Smooth muscle cell (in vitro differentiated cells): Measurements from ENCODE around the gene CYBB. TPM values are rescaled to one million over a fixed set of nuclear protein-coding genes. Genes with fewer than 3 reads are reported as not detected.

Experiments
- DNase-seq: peaks from one replicate; lab custom pipeline; 2025; ENCODE audit not compliant: unreplicated experiment; lab: John Stamatoyannopoulos, UW
- H2AFZ ChIP-seq: fragments of 200-600 bp; sonication (generic); 2 replicates; pipeline ENCODE4 v1.6.0; 2016; ENCODE audit warnings: antibody characterized with exemption, low read depth, mild to moderate bottlenecking
- H3F3A ChIP-seq: fragments of 200-600 bp; sonication (generic); 2 replicates; pipeline ENCODE4 v1.6.0; 2017; ENCODE audit warnings: antibody characterized with exemption, low read depth
- H3K27ac ChIP-seq: fragments of 200-600 bp; sonication (generic); 2 replicates; pipeline ENCODE4 v1.5.1; 2016; ENCODE audit warnings: low read depth, mild to moderate bottlenecking
- H3K27me3 ChIP-seq: fragments of 200-600 bp; sonication (generic); 2 replicates; pipeline ENCODE4 v1.6.1; 2016; ENCODE audit warnings: low read depth, mild to moderate bottlenecking
- H3K36me3 ChIP-seq: fragments of 200-600 bp; sonication (generic); 2 replicates; pipeline ENCODE4 v1.5.1; 2016; ENCODE audit warnings: low read depth
- H3K4me1 ChIP-seq: fragments of 200-600 bp; sonication (generic); 2 replicates; pipeline ENCODE4 v1.5.1; 2016; ENCODE audit warnings: low read depth
- H3K4me2 ChIP-seq: fragments of 200-600 bp; sonication (generic); 2 replicates; pipeline ENCODE4 v1.6.0; 2016; ENCODE audit warnings: mild to moderate bottlenecking
- H3K4me3 ChIP-seq: fragments of 200-600 bp; sonication (generic); 2 replicates; pipeline ENCODE4 v1.5.1; 2016; ENCODE audit warnings: mild to moderate bottlenecking
- H3K79me2 ChIP-seq: fragments of 200-600 bp; sonication (generic); 2 replicates; pipeline ENCODE4 v1.6.0; 2016; ENCODE audit warnings: low read depth, mild to moderate bottlenecking
- H3K9ac ChIP-seq: fragments of 200-600 bp; sonication (generic); 2 replicates; pipeline ENCODE4 v1.6.0; 2016; ENCODE audit warnings: low read depth
- H3K9me3 ChIP-seq: fragments of 200-600 bp; sonication (generic); replicated peaks from 2 replicates; pipeline ENCODE4 v1.5.1; 2016; ENCODE audit warnings: low read depth
- H4K20me1 ChIP-seq: fragments of 200-600 bp; sonication (generic); 2 replicates; pipeline ENCODE4 v1.6.0; 2016; ENCODE audit warnings: low read depth
- WGBS: methylation state at CpG from one replicate; pipeline ENCODE4 v1.1.7; 2016; ENCODE audit warnings: low lambda C conversion rate; 5-methylcytosine and 5-hydroxymethylcytosine counted together
- polyA plus RNA-seq: library from polyadenylated mRNA; unstranded; fragments of >200 nt; fragmentation: Nextera tagmentation; extraction: Ambion mirVana; gene quantifications from 2 replicates; pipeline ENCODE4 v1.2.1, GENCODE V29; 2016
- total RNA-seq: library from RNA; depleted of rRNA; stranded (reverse); fragments of >200 nt; gene quantifications from 2 replicates; pipeline ENCODE4 v1.2.3, GENCODE V29; 2014
- TF ChIP-seq, protein P1 (sequence below): fragments of 200-600 bp; sonication (generic); IDR thresholded peaks from 2 replicates; pipeline ENCODE4 v1.5.1; 2017; ENCODE audit warnings: borderline replicate concordance, mild to moderate bottlenecking, antibody characterized with exemption; ENCODE audit not compliant: insufficient read depth, poor library complexity, severe bottlenecking

CYBB gene
- total and polyA plus RNA-seq, 2 experiments from 2014 or later: not detected

- TF ChIP-seq, protein P1, sequence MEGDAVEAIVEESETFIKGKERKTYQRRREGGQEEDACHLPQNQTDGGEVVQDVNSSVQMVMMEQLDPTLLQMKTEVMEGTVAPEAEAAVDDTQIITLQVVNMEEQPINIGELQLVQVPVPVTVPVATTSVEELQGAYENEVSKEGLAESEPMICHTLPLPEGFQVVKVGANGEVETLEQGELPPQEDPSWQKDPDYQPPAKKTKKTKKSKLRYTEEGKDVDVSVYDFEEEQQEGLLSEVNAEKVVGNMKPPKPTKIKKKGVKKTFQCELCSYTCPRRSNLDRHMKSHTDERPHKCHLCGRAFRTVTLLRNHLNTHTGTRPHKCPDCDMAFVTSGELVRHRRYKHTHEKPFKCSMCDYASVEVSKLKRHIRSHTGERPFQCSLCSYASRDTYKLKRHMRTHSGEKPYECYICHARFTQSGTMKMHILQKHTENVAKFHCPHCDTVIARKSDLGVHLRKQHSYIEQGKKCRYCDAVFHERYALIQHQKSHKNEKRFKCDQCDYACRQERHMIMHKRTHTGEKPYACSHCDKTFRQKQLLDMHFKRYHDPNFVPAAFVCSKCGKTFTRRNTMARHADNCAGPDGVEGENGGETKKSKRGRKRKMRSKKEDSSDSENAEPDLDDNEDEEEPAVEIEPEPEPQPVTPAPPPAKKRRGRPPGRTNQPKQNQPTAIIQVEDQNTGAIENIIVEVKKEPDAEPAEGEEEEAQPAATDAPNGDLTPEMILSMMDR: no peak
- H3K9me3 ChIP-seq: no peaks in the 10 kb centered on the region
- no peak overlapping the region for H3K4me2 ChIP-seq
- no peaks in the 10 kb centered on the region for H3K79me2 ChIP-seq
- H3K9ac ChIP-seq: no peak overlapping the region
- H3K36me3 ChIP-seq: no peaks in the 10 kb centered on the region
- WGBS: 58% methylated on average over 1 of the region's 1 CpG
- no peak overlapping the region for H2AFZ ChIP-seq
- no peaks in the 10 kb centered on the region for H3K27me3 ChIP-seq
- no peak overlapping the region for H3K27ac ChIP-seq
- H3K4me3 ChIP-seq: no peak overlapping the region
- DNase-seq: no peak
- no peaks in the 10 kb centered on the region for H3F3A ChIP-seq
- H4K20me1 ChIP-seq: no peaks in the 10 kb centered on the region
- no peaks in the 10 kb centered on the region for H3K4me1 ChIP-seq
Measured at GRCh38 chrX:37829721-37830120, 49.9 kb downstream of the CYBB start.

GRCh38 chrX:37830371-37830770, 50.5 kb downstream of the CYBB start:
- Histone ChIP-seq H3K4me3 (no peak overlapping the region), H3K79me2 (no peaks in the 10 kb centered on the region), H3F3A (no peaks in the 10 kb centered on the region), H3K36me3 (no peaks in the 10 kb centered on the region), H3K27ac (no peak overlapping the region), H3K4me1 (no peaks in the 10 kb centered on the region), H2AFZ (no peak overlapping the region), H3K9me3 (no peaks in the 10 kb centered on the region), H4K20me1 (no peaks in the 10 kb centered on the region), H3K4me2 (no peak overlapping the region), H3K27me3 (no peaks in the 10 kb centered on the region), H3K9ac (no peak overlapping the region)
- WGBS: 52% methylated on average over 1 of the region's 1 CpG
- TF ChIP-seq, protein P1: no peak
- DNase-seq: no peak

DNA sequence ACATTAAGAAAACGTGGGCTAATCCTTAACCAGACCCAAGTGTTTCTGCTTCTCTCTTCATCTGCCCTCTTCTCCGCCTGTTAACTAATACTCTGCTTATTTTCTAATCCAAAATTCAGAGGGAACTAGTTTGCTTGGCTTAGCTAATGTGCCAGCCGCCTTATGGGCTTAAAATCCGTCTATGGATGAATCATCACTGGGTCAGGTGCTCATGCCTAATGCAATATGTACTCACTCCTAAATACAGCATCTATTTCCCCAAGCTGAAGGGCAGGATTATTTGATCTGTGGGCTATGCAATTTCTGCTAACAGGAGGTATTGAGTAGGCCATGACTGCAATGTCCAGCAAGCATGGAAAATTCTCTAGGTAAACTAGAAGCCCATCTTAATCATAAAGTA, 55.1 kb downstream of the CYBB start:
- Histone ChIP-seq H2AFZ (no peak overlapping the region), H3K9ac (no peak overlapping the region), H3K27me3 (no peaks in the 10 kb centered on the region), H3F3A (no peaks in the 10 kb centered on the region), H3K9me3 (no peaks in the 10 kb centered on the region), H3K4me3 (no peak overlapping the region), H3K36me3 (peaks cover 8% of the 10 kb centered on the region), H4K20me1 (no peaks in the 10 kb centered on the region), H3K79me2 (no peaks in the 10 kb centered on the region), H3K27ac (no peak overlapping the region), H3K4me2 (no peak overlapping the region), H3K4me1 (no peaks in the 10 kb centered on the region)
- TF ChIP-seq, protein P1: no peak
- DNase-seq: no peak
- 54% methylated on average over 4 of the region's 4 CpGs for WGBS

DNA sequence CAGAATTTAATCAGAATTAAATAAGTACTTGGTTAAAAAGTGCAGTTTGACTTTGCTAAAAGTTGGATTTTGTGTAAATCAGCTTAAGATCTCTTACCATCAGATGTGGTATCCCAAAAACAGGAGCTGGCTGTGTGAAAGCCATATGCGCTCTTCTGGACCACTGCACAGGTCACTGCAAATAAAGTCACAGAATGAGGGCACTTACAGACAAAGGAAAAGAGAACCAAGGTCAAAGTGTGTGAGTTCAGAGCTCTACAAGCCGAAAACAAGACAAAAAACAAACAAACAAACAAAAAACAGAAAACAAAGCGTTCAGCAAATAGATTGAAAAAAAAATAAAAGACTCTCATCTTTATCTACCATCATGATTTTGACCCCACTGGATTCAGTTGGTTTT, 61.1 kb downstream of the CYBB start:
- Histone ChIP-seq H3K27ac (no peak overlapping the region), H3F3A (no peaks in the 10 kb centered on the region), H4K20me1 (no peaks in the 10 kb centered on the region), H3K9me3 (no peaks in the 10 kb centered on the region), H3K9ac (no peak overlapping the region), H3K4me2 (no peak overlapping the region), H3K27me3 (no peaks in the 10 kb centered on the region), H3K36me3 (peaks cover 8% of the 10 kb centered on the region), H3K79me2 (no peaks in the 10 kb centered on the region), H3K4me3 (no peak overlapping the region), H3K4me1 (no peaks in the 10 kb centered on the region), H2AFZ (no peak overlapping the region)
- TF ChIP-seq, protein P1: no peak
- WGBS: 79% methylated on average over 3 of the region's 3 CpGs
- DNase-seq: no peak
